Kidney capillary endothelial cell (primary cell): ENCODE measurements around the gene CAPS.

Experiments
- DNase-seq: peaks from one replicate; pipeline ENCODE4 v3.0.0-alpha.2; 2018; ENCODE audit warnings: low spot score

Gene CAPS

GRCh38 chr19:5891938-5892771 lies 21.9 kb upstream of the CAPS start:
- no peak for DNase-seq

GRCh38 chr19:5892772-5893275 lies 21.2 kb upstream of the CAPS start:
- no peak for DNase-seq

- no peak for DNase-seq
These were observed 20.7 kb upstream of the CAPS start for GRCh38 chr19:5893296-5893903.

GRCh38 chr19:5893907-5894703 lies 19.9 kb upstream of the CAPS start:
- no peak for DNase-seq

- DNase-seq = no peak
These were observed 19.2 kb upstream of the CAPS start for GRCh38 chr19:5894704-5895349.

GRCh38 chr19:5895409-5895808 lies 18.6 kb upstream of the CAPS start:
- DNase-seq = no peak

- DNase-seq = no peak
These were observed 18.2 kb upstream of the CAPS start for GRCh38 chr19:5895890-5896289.

- DNase-seq = no peak
These were observed 17.5 kb upstream of the CAPS start for GRCh38 chr19:5896365-5897076.

- DNase-seq = no peak
These were observed 16.7 kb upstream of the CAPS start for GRCh38 chr19:5897189-5897969.

- no peak for DNase-seq
These were observed 14.1 kb upstream of the CAPS start for GRCh38 chr19:5899728-5900526.

GRCh38 chr19:5900976-5901375 lies 13.1 kb upstream of the CAPS start:
- no peak for DNase-seq

GRCh38 chr19:5903056-5903623 lies 10.9 kb upstream of the CAPS start:
- peak; percentile 14 for DNase-seq

- peak; percentile 92 for DNase-seq
These were observed 10.3 kb upstream of the CAPS start, which contains the start of gene NDUFA11 for GRCh38 chr19:5903624-5904351. TSS of gene NDUFA11 (minus strand) at chr19:5903790. CDS start at chr19:5903708, 82 bp downstream.

- DNase-seq = peak; percentile 100
These were observed 9.5 kb upstream of the CAPS start, which contains the start of gene VMAC for GRCh38 chr19:5904352-5905113. TSS of gene VMAC (plus strand) at chr19:5904872. CDS start at chr19:5904891, 19 bp downstream.

- no peak for DNase-seq
These were observed 8.8 kb upstream of the CAPS start for GRCh38 chr19:5905114-5905778.

- DNase-seq = peak; percentile 17
These were observed 6.8 kb upstream of the CAPS start for GRCh38 chr19:5907241-5907640.

GRCh38 chr19:5908773-5909442 lies 5.1 kb upstream of the CAPS start:
- no peak for DNase-seq
